HTR-8/SVneo (cell line): Measurements from ENCODE around the gene TAX1BP1.

ENCODE experiments used
- DNase-seq: peaks from one replicate; pipeline ENCODE4 v3.0.0; 2011; ENCODE audit warnings: low spot score, mixed read lengths; ENCODE audit not compliant: insufficient read length
- FAIRE-seq: peaks from 2 replicates; lab custom pipeline; 2011; peaks lifted over from hg19 to GRCh38; lab: Jason Lieb, UNC

The TAX1BP1 gene

DNA sequence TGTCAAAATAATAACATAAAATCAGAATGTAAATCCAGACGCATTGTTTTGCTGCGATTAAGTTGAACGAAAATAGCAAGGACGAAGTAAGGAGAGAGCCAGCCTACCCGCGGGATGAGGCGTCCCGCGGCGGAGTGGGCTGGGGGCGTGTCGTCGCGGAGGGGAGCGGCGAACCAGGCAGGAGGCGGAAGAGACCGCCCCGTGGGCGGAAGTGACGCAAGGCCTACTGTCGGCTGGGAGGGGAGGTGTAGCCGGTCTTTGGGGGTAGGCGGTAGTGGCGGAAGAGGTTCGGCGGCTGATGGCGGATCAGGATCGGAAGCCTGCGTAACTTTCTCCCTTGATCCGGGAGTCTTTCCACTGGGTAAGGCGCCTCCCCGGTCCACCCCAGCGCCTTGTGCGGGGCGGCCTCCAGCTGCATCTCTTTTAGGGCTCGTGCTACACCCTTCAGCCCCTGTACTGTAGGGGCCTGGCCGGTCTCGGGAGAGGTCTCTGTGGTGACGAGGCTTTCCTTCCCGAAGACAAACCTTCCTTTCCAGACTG, at the start of gene TAX1BP1:
TAX1BP1 (plus strand) TSS at position 254 of the 540 bp plus-strand sequence. CDS start 8,363 bp downstream, outside the sequence.
- DNase-seq (peak; percentile 94), FAIRE-seq (peak; percentile 92)

DNA sequence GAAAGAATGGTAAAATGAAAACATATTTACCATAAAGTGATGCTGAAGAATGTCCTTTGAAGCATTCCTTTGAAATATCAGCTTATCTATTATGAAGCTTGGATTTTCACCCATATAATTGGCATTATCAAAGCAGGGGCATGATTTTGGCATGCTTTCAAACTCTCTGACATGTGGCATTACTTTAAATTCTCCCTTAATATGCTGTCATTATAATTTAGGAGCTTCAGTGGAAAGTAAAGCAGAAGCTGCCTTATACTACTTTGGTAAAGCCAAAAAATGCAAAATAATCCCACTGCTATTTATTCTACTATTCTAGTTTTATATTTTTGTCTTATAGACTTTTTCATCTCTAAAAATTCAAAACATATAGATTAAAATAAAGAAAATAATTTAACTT, 49.3 kb upstream of the TAX1BP1 start:
- FAIRE-seq = no peak
- no peak for DNase-seq

DNA sequence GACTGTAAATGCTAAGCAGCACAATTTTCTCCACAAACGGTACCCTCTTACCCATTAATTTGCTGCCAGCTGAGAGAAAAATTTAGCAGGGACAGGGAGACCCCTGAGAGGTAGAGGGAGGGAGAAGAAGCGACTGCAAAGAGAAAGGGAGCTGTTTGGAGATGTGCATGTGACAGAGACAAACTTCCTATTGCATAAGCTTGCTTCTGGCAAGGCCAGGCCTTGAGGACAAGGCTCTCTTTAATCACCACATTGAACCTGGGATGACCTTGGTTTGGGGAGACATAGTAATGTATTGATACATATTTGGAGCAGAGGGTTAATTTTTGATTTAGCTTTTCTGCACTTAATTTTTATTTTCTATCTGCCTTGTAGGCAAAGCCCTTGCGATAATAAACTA, 46.2 kb upstream of the TAX1BP1 start:
- DNase-seq (no peak), FAIRE-seq (no peak)

DNA sequence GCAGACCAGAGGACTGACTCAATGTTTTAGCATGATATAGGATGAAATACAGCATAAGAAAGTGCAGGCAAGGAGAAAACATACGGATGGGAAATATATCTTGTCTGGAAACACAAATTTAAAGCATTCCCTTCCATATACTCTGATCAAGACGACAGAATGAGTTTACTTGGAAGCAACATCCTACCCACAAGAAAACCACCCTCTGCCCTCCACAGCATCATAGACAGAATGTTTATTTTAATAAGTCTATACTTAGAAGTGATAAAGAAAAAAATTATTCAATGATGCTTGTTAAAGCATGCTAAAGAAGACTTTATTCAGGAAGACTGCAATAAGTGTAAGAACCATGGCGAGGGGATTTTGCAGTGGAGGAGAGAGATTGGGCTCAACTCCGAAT, 44.9 kb upstream of the TAX1BP1 start:
- FAIRE-seq (no peak), DNase-seq (no peak)

DNA sequence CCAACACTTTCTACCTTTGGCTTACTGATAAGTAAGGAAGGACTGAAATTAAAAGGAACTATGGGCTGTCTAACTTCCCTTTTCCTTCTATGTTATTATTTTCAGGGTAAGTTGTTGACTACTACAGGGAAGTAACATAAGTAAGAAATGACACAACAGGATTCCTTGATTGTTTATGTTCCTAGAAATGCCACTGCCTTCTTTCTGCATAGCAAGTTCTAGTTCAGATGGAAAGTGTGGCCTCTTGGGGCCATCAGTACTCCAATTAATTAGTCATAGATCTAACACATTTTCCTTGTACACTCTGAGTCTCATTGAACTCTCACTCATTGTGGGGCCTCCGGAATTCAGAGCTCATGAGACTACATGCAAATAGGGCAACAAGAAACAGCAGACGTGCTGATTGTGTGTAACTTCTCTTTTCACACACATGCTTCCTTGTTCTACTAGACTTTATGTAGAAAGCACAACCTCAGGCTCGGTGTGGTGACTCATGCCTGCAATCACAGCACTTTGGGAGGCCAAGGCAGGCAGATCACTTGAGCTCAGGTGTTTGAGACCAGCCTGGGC, 42.0 kb upstream of the TAX1BP1 start:
- FAIRE-seq (no peak), DNase-seq (no peak)

DNA sequence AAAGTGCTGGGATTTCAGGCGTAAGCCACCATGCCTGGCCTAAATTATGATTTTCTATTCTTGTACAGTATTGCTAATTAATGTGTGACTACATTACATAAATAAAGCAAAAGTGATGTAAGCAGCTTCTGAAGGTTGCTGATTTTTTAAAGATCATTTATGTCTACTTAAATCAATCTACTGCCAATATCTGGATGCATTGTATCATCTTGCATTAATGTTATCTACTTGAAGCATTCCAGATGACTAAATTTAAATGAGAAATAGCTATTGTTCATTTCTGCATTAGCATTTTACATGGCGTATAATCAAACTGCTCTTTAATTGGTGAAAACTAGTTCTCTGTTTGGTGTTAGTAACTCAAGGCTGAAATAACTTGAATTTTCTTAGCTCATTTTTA, 40.2 kb upstream of the TAX1BP1 start:
- FAIRE-seq (no peak), DNase-seq (no peak)

DNA sequence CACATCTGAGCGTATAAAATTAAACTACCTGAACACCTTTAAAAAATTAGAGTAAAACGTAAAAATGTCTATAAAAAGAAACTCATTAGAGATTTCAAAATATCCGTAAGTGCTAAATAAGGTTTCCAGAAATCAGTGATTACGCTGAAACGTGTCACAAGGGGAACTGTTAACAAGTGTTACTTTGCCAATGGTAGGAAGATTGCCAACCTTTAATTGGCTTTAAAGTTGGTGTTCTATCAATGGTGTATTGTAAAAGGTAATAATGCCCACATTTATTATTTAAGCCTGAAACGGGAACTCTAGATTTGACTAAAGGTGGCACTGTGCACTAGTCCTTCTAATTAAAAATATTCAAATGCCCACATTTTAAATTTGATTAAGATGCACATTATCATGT, 39.5 kb upstream of the TAX1BP1 start:
- FAIRE-seq (no peak), DNase-seq (no peak)

DNA sequence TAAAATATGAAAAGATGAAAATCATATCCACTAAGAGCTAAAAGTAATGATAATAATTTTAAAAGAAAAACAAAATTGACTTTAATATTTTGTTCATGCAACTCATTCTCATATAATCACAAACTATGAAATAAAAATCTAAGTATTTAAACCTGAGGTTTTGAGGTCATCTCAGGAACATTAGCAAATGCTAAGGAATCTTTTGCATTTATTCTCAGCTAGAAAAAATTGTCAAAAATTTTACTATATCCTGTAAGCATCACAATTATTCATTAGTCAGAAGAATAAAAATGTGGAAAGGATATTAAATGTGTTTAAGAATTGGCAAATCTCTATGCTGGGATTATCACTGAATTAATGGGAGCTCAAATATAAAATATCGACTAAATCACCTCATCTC, 36.8 kb upstream of the TAX1BP1 start:
- FAIRE-seq (no peak), DNase-seq (no peak)

DNA sequence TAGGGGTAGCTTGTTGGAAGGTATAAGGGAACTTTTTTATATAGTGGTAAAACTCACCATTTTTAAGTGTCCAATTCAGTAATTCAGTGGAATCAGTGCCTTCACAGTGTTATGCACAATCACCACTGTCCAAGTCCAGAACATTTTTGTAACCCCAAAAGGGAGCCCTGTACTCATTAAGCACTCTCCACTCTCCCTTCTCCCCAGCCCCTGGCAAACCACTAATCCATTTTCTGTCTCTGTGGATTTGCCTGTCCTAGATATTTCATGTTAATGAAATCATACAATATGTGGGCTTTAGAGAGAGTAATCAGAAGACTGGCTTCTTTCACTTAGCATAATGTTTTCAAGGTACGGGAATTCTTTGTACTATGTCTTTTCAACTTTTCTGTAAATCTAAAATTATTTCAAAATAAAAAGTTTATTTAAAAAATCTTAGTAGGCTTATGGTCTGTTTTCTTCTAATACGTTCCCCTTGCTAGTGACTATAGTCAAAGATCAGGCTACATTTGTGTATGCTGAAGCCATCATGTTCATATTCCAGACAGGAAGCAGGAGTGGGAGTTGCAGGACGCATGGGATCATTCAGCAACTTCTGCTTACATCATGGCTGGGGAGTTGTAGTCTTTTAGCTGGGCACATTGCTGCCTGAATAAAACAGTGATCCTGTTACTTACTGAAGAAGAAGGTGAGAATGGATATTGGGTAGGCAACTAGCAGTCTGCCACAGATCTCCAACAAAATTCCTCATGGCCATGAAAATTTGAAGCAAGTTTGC, 35.4 kb upstream of the TAX1BP1 start:
- no peak for DNase-seq
- FAIRE-seq = peak; percentile 16

DNA sequence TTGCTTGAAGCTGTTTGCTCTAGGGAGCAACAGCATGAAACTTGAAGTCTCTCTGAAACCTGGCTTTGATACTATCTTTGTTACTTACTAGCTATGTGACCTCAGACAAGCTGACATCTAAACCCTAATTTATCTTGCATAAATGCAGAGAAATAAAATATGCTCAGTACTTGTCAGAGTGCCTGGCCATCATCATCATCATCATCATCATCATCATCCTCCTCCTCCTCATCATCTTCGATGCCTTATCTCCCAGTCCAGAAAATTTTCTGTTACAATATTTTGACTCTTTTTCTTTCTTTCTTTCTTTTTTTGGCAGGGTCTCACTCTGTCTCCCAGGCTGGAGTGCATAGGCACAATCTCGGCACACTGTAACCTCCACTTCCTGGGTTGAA, 34.8 kb upstream of the TAX1BP1 start:
- no peak for DNase-seq
- FAIRE-seq = peak; percentile 4

DNA sequence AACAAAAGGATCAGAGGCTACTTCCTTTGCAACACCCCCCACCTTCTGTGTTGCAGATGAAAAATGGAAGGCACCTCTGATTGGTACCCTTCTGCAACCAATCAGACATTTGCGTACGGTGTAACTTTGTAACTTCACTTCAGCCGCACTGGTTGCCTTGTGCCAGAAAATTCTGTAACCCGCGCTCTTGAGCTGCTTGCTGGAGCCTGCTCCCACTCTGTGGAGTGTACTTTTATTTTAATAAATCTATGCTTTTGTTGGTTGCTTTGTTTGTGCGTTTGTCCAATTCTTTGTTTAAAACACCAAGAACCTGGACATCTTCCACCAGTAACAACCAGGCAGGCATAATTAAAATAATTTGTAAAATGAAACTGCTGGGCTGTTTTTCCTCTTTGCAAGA, 31.5 kb upstream of the TAX1BP1 start:
- DNase-seq = no peak
- FAIRE-seq = no peak

DNA sequence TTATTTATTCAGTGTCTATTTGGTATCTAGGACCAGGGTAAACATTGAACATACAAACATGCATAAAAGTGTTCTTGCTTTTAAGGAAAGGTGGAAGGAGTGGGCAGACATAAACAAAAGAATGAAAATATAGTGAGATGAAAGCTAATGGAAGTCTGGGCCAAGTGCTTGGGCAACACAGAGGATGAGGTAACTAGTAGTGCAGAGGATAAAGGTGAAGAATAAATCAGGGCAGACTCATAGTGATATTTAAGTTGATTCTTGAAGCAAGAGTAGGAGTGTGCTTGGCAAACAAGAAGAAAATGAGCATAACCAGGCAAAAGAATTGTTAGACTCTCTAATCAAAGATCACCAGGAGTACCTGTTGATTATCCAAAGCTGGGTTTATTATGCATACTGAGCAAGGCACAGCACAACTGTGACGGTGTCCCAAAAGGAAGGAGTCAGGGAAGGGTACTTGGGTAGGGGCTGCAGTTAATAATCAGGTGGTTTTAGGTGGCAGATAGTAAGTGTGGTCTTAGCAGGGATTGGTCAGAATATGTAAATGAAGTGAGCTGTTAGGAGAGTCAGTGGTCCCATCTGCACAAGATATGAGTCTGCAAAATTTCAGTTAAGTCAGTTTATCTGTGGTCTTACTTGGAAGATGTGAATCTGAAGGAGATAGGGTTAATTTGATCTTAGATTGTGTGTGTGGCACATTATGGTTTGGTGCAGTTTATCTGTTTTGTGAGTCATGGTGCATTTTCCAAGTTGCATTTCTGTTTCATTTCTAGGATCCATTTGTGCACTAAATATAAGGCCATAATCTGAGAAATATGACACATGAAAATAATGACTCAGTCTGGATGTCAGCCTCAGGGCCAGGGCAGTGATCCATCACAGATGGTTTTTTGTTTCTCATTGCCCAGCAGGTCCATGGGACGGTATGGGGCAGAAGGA, 30.6 kb upstream of the TAX1BP1 start:
- peak; percentile 33 for FAIRE-seq
- DNase-seq = peak; percentile 61

DNA sequence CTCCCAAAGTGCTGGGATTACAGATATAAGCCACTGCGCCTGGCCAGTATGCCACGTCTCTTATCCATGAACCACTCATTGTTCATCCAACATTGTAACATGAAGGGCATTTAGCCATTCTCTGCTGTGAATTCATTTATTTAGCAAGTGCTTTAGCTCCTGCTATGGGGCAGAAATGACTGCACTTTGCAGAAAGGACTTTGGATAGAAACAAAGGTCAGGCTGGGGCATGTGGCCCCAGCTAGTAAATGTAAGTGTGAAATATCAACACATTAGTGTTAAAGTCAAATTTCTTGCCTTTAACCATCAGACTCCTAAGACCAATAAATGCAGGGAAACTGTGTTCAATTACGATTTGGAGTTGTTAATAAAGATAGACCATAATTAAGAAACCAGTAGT, 27.7 kb upstream of the TAX1BP1 start:
- no peak for FAIRE-seq
- no peak for DNase-seq

DNA sequence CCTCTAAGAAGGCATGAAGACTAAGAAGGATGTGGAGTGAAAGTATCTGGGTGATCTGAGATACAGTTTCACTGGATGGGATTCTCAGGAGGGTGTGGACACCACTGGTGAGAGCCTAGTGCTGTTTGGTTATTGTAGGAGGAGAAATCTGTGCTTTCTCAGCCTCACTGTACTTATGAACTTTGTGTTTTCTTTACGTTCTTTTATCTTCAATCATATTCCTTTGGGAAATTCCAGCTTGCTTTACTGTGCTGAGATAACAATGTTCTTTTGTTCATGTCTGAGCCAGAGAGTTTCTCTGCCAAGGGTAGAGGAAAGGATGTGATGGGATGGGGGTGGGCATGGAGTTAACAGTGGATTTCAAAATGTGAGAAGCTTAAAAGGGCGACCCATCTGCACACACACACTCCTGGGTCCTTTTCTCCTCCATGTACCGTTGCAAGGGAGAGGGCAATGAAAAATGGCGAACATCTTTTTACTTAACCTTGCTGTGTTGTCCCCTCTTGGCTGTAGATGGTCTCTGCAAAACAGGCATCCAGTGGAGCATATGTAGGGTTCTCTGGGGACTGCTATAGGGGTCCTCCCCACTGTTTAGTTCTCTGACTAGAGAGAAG, 25.0 kb upstream of the TAX1BP1 start:
- no peak for DNase-seq
- FAIRE-seq = no peak

DNA sequence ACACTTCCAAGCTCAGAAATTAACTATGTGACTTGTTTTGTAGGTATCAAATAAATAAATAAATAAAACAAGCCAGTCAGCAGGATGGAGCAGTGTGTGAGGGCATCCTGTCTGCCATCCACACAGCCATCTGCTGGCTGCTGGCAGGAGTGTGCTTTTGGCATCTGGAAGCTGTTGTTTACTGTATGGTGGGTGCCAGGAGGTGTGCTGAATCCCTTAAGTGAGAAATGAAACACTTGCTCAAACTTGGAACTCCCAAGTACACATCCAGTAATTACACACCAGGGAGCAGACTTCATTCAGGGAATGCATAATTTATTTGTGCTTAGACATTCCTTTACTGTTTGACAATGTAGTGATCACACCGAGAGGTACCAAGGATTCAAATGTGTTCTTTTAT, 16.9 kb upstream of the TAX1BP1 start:
- no peak for FAIRE-seq
- DNase-seq = peak; percentile 49

DNA sequence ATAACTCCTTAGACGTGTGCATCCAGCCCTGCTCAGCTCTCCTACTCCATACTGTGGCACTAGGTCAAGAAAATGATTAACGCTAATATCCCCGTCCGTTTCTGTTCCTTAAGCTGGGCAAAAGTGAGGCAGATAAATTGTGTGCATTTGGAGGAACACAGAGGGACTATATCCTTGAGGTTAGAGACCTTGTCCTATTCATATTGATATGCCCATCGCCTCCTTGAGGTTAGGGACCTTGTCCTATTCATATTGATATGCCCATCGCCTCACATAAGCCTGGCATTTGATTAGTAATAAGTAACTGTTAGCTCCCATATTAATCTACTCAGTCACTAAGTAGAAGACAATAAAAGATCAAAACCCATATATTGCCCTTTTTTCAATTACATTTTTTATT, 12.9 kb upstream of the TAX1BP1 start:
- no peak for FAIRE-seq
- DNase-seq = no peak

DNA sequence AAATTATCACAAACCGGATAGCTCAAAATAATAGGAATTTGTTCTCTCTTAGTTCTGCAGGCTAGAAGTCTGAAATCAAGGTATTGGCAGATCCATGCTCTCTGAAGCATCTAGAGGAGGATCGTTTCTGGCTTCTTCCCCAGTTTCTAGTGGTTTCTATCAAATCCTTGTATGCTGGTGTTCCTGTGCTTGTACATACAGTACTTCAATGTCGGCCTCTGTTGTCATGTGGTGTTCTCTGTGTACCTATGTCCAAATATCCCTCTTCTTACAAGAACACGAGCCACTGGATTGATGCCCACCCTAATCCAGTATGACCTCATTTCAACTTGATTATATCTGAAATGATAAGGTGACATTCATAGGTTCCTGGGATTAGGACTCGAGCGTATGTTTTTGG, 9.8 kb upstream of the TAX1BP1 start:
- FAIRE-seq (no peak), DNase-seq (no peak)

DNA sequence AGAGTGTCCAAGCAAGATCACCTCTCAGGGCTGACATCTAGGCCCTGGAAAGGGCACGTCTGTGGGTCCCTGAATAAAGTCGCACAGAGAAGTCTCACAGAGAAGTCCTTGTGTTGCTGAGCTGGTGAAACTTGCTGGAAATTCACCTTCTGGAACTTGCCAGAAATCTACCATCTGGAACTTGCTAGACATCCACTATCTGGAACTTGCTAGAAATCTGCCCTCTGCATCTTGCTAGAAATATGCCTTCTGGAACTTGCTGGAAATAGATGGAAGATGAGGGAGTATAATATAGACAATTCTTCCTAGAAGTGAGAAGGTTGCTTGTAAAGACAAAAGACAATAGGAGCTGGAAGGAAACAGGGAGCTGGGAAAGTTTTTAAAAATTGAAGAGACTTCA, 5.4 kb upstream of the TAX1BP1 start:
- DNase-seq = no peak
- FAIRE-seq = no peak

DNA sequence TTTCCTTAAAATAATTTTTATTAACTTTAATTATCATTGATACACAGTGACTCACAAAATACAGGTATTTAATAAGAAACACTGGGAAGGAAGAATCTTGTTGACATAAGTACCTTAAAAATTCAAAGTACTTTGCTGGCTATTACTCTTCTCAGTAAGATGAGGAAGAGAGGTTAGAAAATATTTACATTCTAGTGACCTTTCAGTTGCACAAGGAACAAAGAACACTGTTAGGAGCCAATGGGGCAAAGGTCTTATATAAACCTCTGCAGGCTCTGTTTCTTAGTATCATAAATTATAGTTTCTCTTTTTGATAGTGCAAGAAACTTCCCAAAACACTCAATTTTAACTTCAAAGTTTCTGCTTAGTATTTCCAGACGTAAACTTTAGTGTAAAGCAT, 4.8 kb upstream of the TAX1BP1 start:
- DNase-seq = no peak
- FAIRE-seq = no peak

DNA sequence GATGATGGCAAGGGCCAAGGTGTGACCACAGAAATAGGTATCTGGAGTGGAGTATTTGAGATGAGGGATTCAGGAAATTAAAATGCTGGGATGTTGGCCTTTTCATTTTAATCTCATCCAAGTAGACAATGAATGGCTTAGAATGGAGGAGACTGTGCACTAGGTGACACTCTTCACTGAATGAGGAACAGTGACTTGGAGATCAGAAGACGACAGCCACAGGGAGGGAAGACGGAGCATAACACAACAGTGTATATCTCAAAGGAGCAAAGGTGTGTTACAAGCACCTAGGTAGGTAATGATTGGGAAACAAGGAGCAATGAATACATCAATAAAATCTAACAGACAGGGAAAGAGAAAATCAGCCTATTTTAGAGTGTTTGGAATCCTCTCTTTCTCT, 4.1 kb upstream of the TAX1BP1 start:
- FAIRE-seq (no peak), DNase-seq (no peak)
